NCI-H1694 (cell line): ENCODE results near the gene SMC1A.

Source experiments
- DNase-seq: peaks from one replicate; lab custom pipeline; 2025; lab: John Stamatoyannopoulos, UW

Gene SMC1A

GRCh38 chrX:53340852-53341645 is 81.4 kb downstream of the SMC1A start:
- no peak for DNase-seq

- DNase-seq: no peak
Observed at GRCh38 chrX:53337101-53337500, 85.4 kb downstream of the SMC1A start.

- no peak for DNase-seq
Observed at GRCh38 chrX:53333853-53334252, 88.6 kb downstream of the SMC1A start.

GRCh38 chrX:53332204-53332603 is 90.2 kb downstream of the SMC1A start:
- DNase-seq: no peak

GRCh38 chrX:53330331-53330730 is 92.1 kb downstream of the SMC1A start:
- DNase-seq: no peak

- DNase-seq: no peak
Observed at GRCh38 chrX:53324803-53325202, 97.7 kb downstream of the SMC1A start.
